Heart left ventricle (tissue), 13 donors: ENCODE data around the gene C2orf74.

Experiments
- CTCF ChIP-seq, 12 donors: fragments of 200-600 bp; sonication (generic) in 4 of 12; IDR thresholded peaks; one replicate each; pipeline versions ENCODE4 v1.5.0 to v1.8.0; 2018 to 2022; ENCODE audit warnings: antibody characterized with exemption in 12 of 12, mild to moderate bottlenecking in 5 of 12
- POLR2A ChIP-seq, 2 donors: fragments of 450-650 bp; IDR thresholded peaks; one replicate each; pipeline ENCODE4 v1.6.1; 2017; ENCODE audit warnings: antibody characterized with exemption in 2 of 2, mild to moderate bottlenecking in 2 of 2, moderate library complexity in 2 of 2
- donor health status: ischemic (EF 13 %, LVEDD 7.1; RV severe dilation, severe dysfunction).
- donor health status: DM: no; HTN: yes; CAD: no.
- donor health status: DM: no; HTN: no; CAD: no.
- donor health status: ischemic (EF 25% LVEDD 6.9; RV normal size, moderate dysfunction).
- donor health status: ischemic (EF 25% LVEDD 5.7; RV mildly dilated, moderate dysfunction).
- donor health status: ischemic (EF 35%, LVEDD 5.7; RV mildly dilated, moderate dysfunction).
- donor health status: nonischemic (EF 11% LVEDD 7.7; RV severe dilation, severe dysfunction).
- donor health status: DM: yes; HTN: yes; CAD: no.
- donor health status: PGD.
- donor health status: ischemic (EF 29% LVEDD 5.4; RV normal size, mild dysfunction).
- donor health status: nonischemic (EF 23%, LVEDD 6.1; RV moderate dilation, normal function).

- TF ChIP-seq POLR2A (IDR thresholded peaks at IDR 0.05) (no peak), CTCF (IDR thresholded peaks at IDR 0.05) (no peak)
Measured at GRCh38 chr2:61210332-61210981, 48.5 kb downstream of the C2orf74 start.
